HepG2 (cell line): Measurements from ENCODE around the gene RBM18.

Source experiments
- CTCF ChIP-seq: sonication (generic); formaldehyde crosslinking; IDR thresholded peaks from 2 replicates; pipeline ENCODE4 v1.5.0; 2020; ENCODE audit warnings: mild to moderate bottlenecking, missing genetic modification reagents, moderate library complexity
- DPF2 ChIP-seq: sonication (generic); formaldehyde crosslinking; IDR thresholded peaks from 2 replicates; pipeline ENCODE4 v1.4.0; 2020; ENCODE audit warnings: mild to moderate bottlenecking, low read depth, missing genetic modification reagents, borderline replicate concordance
- FOXO4 ChIP-seq: sonication (generic); formaldehyde crosslinking; conservative IDR thresholded peaks from 2 replicates; pipeline ENCODE4 v1.8.1; 2023; ENCODE audit warnings: missing genetic modification reagents
- POLR2AphosphoS2 ChIP-seq: IDR thresholded peaks from 2 replicates; pipeline ENCODE4 v1.6.1; 2011; ENCODE audit warnings: low read depth, low read length, improper control_type of control experiment
- POLR2AphosphoS5 ChIP-seq: IDR thresholded peaks from 2 replicates; pipeline ENCODE4 v1.6.1; 2012; ENCODE audit warnings: low read depth, low read length
- RNF2 ChIP-seq: fragments of 450-650 bp; conservative IDR thresholded peaks from 2 replicates; pipeline ENCODE4 v1.6.1; 2016; ENCODE audit warnings: low read depth
- SETDB1 ChIP-seq: sonication (generic); formaldehyde crosslinking; IDR thresholded peaks from 2 replicates; pipeline ENCODE4 v1.5.1; 2020; ENCODE audit warnings: missing genetic modification reagents, mild to moderate bottlenecking, borderline replicate concordance
- SIN3A ChIP-seq: IDR thresholded peaks from 2 replicates; pipeline ENCODE4 v1.6.1; 2011; ENCODE audit warnings: low read depth, mild to moderate bottlenecking, control low read depth, low read length, borderline replicate concordance
- ZBTB33 ChIP-seq: sonication (generic); formaldehyde crosslinking; IDR thresholded peaks from 2 replicates; pipeline ENCODE4 v1.4.0; 2020; ENCODE audit warnings: missing genetic modification reagents
- ZBTB43 ChIP-seq: sonication (generic); formaldehyde crosslinking; conservative IDR thresholded peaks from 2 replicates; pipeline ENCODE4 v1.4.0; 2020; ENCODE audit warnings: missing genetic modification reagents
- ZNF83 ChIP-seq: sonication (generic); formaldehyde crosslinking; IDR thresholded peaks from 2 replicates; pipeline ENCODE4 v1.4.0; 2020; ENCODE audit warnings: missing genetic modification reagents, mild to moderate bottlenecking, borderline replicate concordance

GRCh38 chr9:122193651-122194050 lies 71.0 kb downstream of the RBM18 start:
- TF ChIP-seq RNF2: no peak
- no peak for TF ChIP-seq CTCF (CRISPR knock-in tag)
- no peak for TF ChIP-seq POLR2AphosphoS2
- no peak for TF ChIP-seq ZBTB43
- no peak for TF ChIP-seq DPF2
- TF ChIP-seq ZNF83 (CRISPR knock-in tag): no peak
- no peak for TF ChIP-seq SIN3A
- no peak for TF ChIP-seq POLR2AphosphoS5
- TF ChIP-seq ZBTB33 (CRISPR knock-in tag): no peak
- no peak for TF ChIP-seq FOXO4 (CRISPR knock-in tag)
- TF ChIP-seq SETDB1 (CRISPR knock-in tag): no peak
